ENCODE measurements around the gene COX7A2. TPM values are rescaled to one million over a fixed set of nuclear protein-coding genes. Genes with fewer than 3 reads are reported as not detected.

Gene COX7A2
- total RNA-seq (100 to 1,000 TPM; 154 to 475 TPM), polyA plus RNA-seq (ENCODE audit: insufficient read length in 2 of 2) (100 to 1,000 TPM; 453 to 463 TPM)
- long read RNA-seq, donor 1, transcript COX7A2-202 (4 exons, 773 nt), result major isoform, 659 of 783 reads
- long read RNA-seq, donor 1, transcript COX7A2-206 (3 exons, 325 nt), result minor isoform, 5 of 783 reads
- long read RNA-seq, donor 1, transcript COX7A2-207 (2 exons, 914 nt), result minor isoform, 7 of 783 reads
- long read RNA-seq, donor 1, partial matches to known transcripts, result 87 of 783 reads
- long read RNA-seq, donor 1, other reads (novel, unspliced or antisense), result 22 of 783 reads
- long read RNA-seq, donor 2, transcript COX7A2-202 (4 exons, 773 nt), result major isoform, 232 of 258 reads
- long read RNA-seq, donor 2, partial matches to known transcripts, result 20 of 258 reads
- long read RNA-seq, donor 2, other reads (novel, unspliced or antisense), result 0 of 258 reads
- long read RNA-seq, donor 3, transcript COX7A2-206 (3 exons, 325 nt), result minor isoform, 5 of 294 reads
- long read RNA-seq, donor 3, transcript COX7A2-202 (4 exons, 773 nt), result major isoform, 261 of 294 reads
- long read RNA-seq, donor 3, partial matches to known transcripts, result 23 of 294 reads
- long read RNA-seq, donor 3, other reads (novel, unspliced or antisense), result 0 of 294 reads
- long read RNA-seq, donor 4, transcript COX7A2-207 (2 exons, 914 nt), result minor isoform, 8 of 636 reads
- long read RNA-seq, donor 4, transcript COX7A2-202 (4 exons, 773 nt), result major isoform, 541 of 636 reads
- long read RNA-seq, donor 4, transcript COX7A2-206 (3 exons, 325 nt), result minor isoform, 9 of 636 reads
- long read RNA-seq, donor 4, partial matches to known transcripts, result 72 of 636 reads
- long read RNA-seq, donor 4, other reads (novel, unspliced or antisense), result 5 of 636 reads

GRCh38 chr6:75243333-75244062, at the start of gene COX7A2:
Gene COX7A2, minus strand, starts transcription at chr6:75243801. Its CDS starts 67 bp downstream, at chr6:75243734.
- Histone ChIP-seq H3K4me1 (ENCODE audit: control insufficient read depth, insufficient read depth, low read length) (peaks cover 14% of the 10 kb centered on the region), H3K27ac (ENCODE audit: low read depth, low read length) (peak within 1 kb of the TSS; percentile 96), H3K9me3 (ENCODE audit: control insufficient read depth, insufficient read depth, low read length) (no peaks in the 10 kb centered on the region), H3K27me3 (ENCODE audit: control insufficient read depth, insufficient read depth, low read length) (no peaks in the 10 kb centered on the region), H3K36me3 (ENCODE audit: control insufficient read depth, insufficient read depth, low read length) (peaks cover 11% of the 10 kb centered on the region), H3K4me3 (ENCODE audit: low read depth, low read length) (peak within 1 kb of the TSS; percentile 94)
- 0% methylated on average over 33 of the region's 36 CpGs for WGBS (ENCODE audit: insufficient coverage)
- peak; percentile 89 to 99 (median 90) for DNase-seq (ENCODE audit: low read depth in 4 of 6, low spot score in 6 of 6)

- Histone ChIP-seq H3K4me3 (ENCODE audit: low read depth, low read length) (no peak overlapping the region), H3K9me3 (ENCODE audit: control insufficient read depth, insufficient read depth, low read length) (no peaks in the 10 kb centered on the region), H3K27me3 (ENCODE audit: control insufficient read depth, insufficient read depth, low read length) (no peaks in the 10 kb centered on the region), H3K4me1 (ENCODE audit: control insufficient read depth, insufficient read depth, low read length) (peaks cover 2% of the 10 kb centered on the region), H3K36me3 (ENCODE audit: control insufficient read depth, insufficient read depth, low read length) (no peaks in the 10 kb centered on the region), H3K27ac (ENCODE audit: low read depth, low read length) (no peak overlapping the region)
- no CpG with 5 or more reads among the region's 2 CpGs for WGBS (ENCODE audit: insufficient coverage)
- DNase-seq (ENCODE audit: low read depth in 4 of 6, low spot score in 6 of 6), result no peak
Observed at GRCh38 chr6:75292555-75292954, 49.0 kb upstream of the COX7A2 start.

GRCh38 chr6:75291744-75292143, 48.1 kb upstream of the COX7A2 start:
- H3K4me1 ChIP-seq (ENCODE audit: control insufficient read depth, insufficient read depth, low read length), result peaks cover 2% of the 10 kb centered on the region
- no peaks in the 10 kb centered on the region for H3K27me3 ChIP-seq (ENCODE audit: control insufficient read depth, insufficient read depth, low read length)
- DNase-seq (ENCODE audit: low read depth in 4 of 6, low spot score in 6 of 6), result no peak
- WGBS (ENCODE audit: insufficient coverage), result no CpG with 5 or more reads among the region's 1 CpG
- no peak overlapping the region for H3K27ac ChIP-seq (ENCODE audit: low read depth, low read length)
- H3K4me3 ChIP-seq (ENCODE audit: low read depth, low read length), result no peak overlapping the region
- H3K36me3 ChIP-seq (ENCODE audit: control insufficient read depth, insufficient read depth, low read length), result no peaks in the 10 kb centered on the region
- H3K9me3 ChIP-seq (ENCODE audit: control insufficient read depth, insufficient read depth, low read length), result no peaks in the 10 kb centered on the region

GRCh38 chr6:75291331-75291730, 47.7 kb upstream of the COX7A2 start:
- Histone ChIP-seq H3K36me3 (ENCODE audit: control insufficient read depth, insufficient read depth, low read length) (no peaks in the 10 kb centered on the region), H3K27ac (ENCODE audit: low read depth, low read length) (peak overlapping the region; percentile 19), H3K4me1 (ENCODE audit: control insufficient read depth, insufficient read depth, low read length) (peaks cover 2% of the 10 kb centered on the region), H3K9me3 (ENCODE audit: control insufficient read depth, insufficient read depth, low read length) (no peaks in the 10 kb centered on the region), H3K27me3 (ENCODE audit: control insufficient read depth, insufficient read depth, low read length) (no peaks in the 10 kb centered on the region), H3K4me3 (ENCODE audit: low read depth, low read length) (no peak overlapping the region)
- WGBS (ENCODE audit: insufficient coverage), result no CpG with 5 or more reads among the region's 2 CpGs
- DNase-seq (ENCODE audit: low read depth in 4 of 6, low spot score in 6 of 6), result no peak

- Histone ChIP-seq H3K27me3 (ENCODE audit: control insufficient read depth, insufficient read depth, low read length) (no peaks in the 10 kb centered on the region), H3K9me3 (ENCODE audit: control insufficient read depth, insufficient read depth, low read length) (no peaks in the 10 kb centered on the region), H3K27ac (ENCODE audit: low read depth, low read length) (peak overlapping the region; percentile 68), H3K4me1 (ENCODE audit: control insufficient read depth, insufficient read depth, low read length) (peaks cover 6% of the 10 kb centered on the region), H3K36me3 (ENCODE audit: control insufficient read depth, insufficient read depth, low read length) (no peaks in the 10 kb centered on the region), H3K4me3 (ENCODE audit: low read depth, low read length) (no peak overlapping the region)
- DNase-seq (ENCODE audit: low read depth in 4 of 6, low spot score in 6 of 6), result peak in 5 of 6 donors; percentile 21 to 93 (median 46)
- 24% methylated on average over 3 of the region's 7 CpGs for WGBS (ENCODE audit: insufficient coverage)
Observed at GRCh38 chr6:75290136-75290945, 46.7 kb upstream of the COX7A2 start.

GRCh38 chr6:75288023-75288422, 44.4 kb upstream of the COX7A2 start:
- Histone ChIP-seq H3K36me3 (ENCODE audit: control insufficient read depth, insufficient read depth, low read length) (no peaks in the 10 kb centered on the region), H3K27ac (ENCODE audit: low read depth, low read length) (no peak overlapping the region), H3K4me3 (ENCODE audit: low read depth, low read length) (no peak overlapping the region), H3K4me1 (ENCODE audit: control insufficient read depth, insufficient read depth, low read length) (peaks cover 6% of the 10 kb centered on the region), H3K9me3 (ENCODE audit: control insufficient read depth, insufficient read depth, low read length) (no peaks in the 10 kb centered on the region), H3K27me3 (ENCODE audit: control insufficient read depth, insufficient read depth, low read length) (no peaks in the 10 kb centered on the region)
- no CpG with 5 or more reads among the region's 1 CpG for WGBS (ENCODE audit: insufficient coverage)
- no peak for DNase-seq (ENCODE audit: low read depth in 4 of 6, low spot score in 6 of 6)

- H3K4me1 ChIP-seq (ENCODE audit: control insufficient read depth, insufficient read depth, low read length), result peaks cover 6% of the 10 kb centered on the region
Observed at GRCh38 chr6:75287424-75287823, 43.8 kb upstream of the COX7A2 start.

GRCh38 chr6:75286955-75287354, 43.4 kb upstream of the COX7A2 start:
- Histone ChIP-seq H3K4me3 (ENCODE audit: low read depth, low read length) (no peak overlapping the region), H3K36me3 (ENCODE audit: control insufficient read depth, insufficient read depth, low read length) (no peaks in the 10 kb centered on the region), H3K27ac (ENCODE audit: low read depth, low read length) (no peak overlapping the region), H3K9me3 (ENCODE audit: control insufficient read depth, insufficient read depth, low read length) (no peaks in the 10 kb centered on the region), H3K27me3 (ENCODE audit: control insufficient read depth, insufficient read depth, low read length) (no peaks in the 10 kb centered on the region), H3K4me1 (ENCODE audit: control insufficient read depth, insufficient read depth, low read length) (peaks cover 6% of the 10 kb centered on the region)
- DNase-seq (ENCODE audit: low read depth in 4 of 6, low spot score in 6 of 6), result no peak
- WGBS (ENCODE audit: insufficient coverage), result no CpG with 5 or more reads among the region's 2 CpGs

More at GRCh38 chr6:75287424-75287823, 43.8 kb upstream of the COX7A2 start:
- Histone ChIP-seq H3K27ac (ENCODE audit: low read depth, low read length) (no peak overlapping the region), H3K9me3 (ENCODE audit: control insufficient read depth, insufficient read depth, low read length) (no peaks in the 10 kb centered on the region), H3K4me3 (ENCODE audit: low read depth, low read length) (no peak overlapping the region), H3K27me3 (ENCODE audit: control insufficient read depth, insufficient read depth, low read length) (no peaks in the 10 kb centered on the region), H3K36me3 (ENCODE audit: control insufficient read depth, insufficient read depth, low read length) (no peaks in the 10 kb centered on the region)
- DNase-seq (ENCODE audit: low read depth in 4 of 6, low spot score in 6 of 6), result no peak
- 100% methylated on average over 1 of the region's 1 CpG for WGBS (ENCODE audit: insufficient coverage)

GRCh38 chr6:75285283-75285639, 41.7 kb upstream of the COX7A2 start:
- no peak for DNase-seq (ENCODE audit: low read depth in 4 of 6, low spot score in 6 of 6)
- H3K36me3 ChIP-seq (ENCODE audit: control insufficient read depth, insufficient read depth, low read length), result no peaks in the 10 kb centered on the region
- H3K27me3 ChIP-seq (ENCODE audit: control insufficient read depth, insufficient read depth, low read length), result no peaks in the 10 kb centered on the region
- H3K4me3 ChIP-seq (ENCODE audit: low read depth, low read length), result peak overlapping the region; percentile 95
- H3K9me3 ChIP-seq (ENCODE audit: control insufficient read depth, insufficient read depth, low read length), result no peaks in the 10 kb centered on the region
- H3K27ac ChIP-seq (ENCODE audit: low read depth, low read length), result peak overlapping the region; percentile 86
- H3K4me1 ChIP-seq (ENCODE audit: control insufficient read depth, insufficient read depth, low read length), result peaks cover 6% of the 10 kb centered on the region
- WGBS (ENCODE audit: insufficient coverage), result 0% methylated on average over 1 of the region's 6 CpGs
